ENCODE results near the gene TSHZ3. TPM values are rescaled to one million over a fixed set of nuclear protein-coding genes. Genes with fewer than 3 reads are reported as not detected.

The TSHZ3 gene
- total and polyA plus RNA-seq, 4 donors, result 1.9 to 12.9 (median 7.0) TPM

- H3K9ac ChIP-seq (ENCODE audit: insufficient read depth in 1 of 2, low read length in 2 of 2), result no peak overlapping the region
- peaks cover 0 to 9% (median 0%) of the 10 kb centered on the region in 4 donors for H3K9me3 ChIP-seq (ENCODE audit: control insufficient read depth in 4 of 4, insufficient read depth in 3 of 4, low read length in 3 of 4)
- ATAC-seq (ENCODE audit: insufficient read depth, low FRiP score) (no peak), DNase-seq (no peak)
- no peak overlapping the region for H3K4me3 ChIP-seq
- TF ChIP-seq, protein P1, sequence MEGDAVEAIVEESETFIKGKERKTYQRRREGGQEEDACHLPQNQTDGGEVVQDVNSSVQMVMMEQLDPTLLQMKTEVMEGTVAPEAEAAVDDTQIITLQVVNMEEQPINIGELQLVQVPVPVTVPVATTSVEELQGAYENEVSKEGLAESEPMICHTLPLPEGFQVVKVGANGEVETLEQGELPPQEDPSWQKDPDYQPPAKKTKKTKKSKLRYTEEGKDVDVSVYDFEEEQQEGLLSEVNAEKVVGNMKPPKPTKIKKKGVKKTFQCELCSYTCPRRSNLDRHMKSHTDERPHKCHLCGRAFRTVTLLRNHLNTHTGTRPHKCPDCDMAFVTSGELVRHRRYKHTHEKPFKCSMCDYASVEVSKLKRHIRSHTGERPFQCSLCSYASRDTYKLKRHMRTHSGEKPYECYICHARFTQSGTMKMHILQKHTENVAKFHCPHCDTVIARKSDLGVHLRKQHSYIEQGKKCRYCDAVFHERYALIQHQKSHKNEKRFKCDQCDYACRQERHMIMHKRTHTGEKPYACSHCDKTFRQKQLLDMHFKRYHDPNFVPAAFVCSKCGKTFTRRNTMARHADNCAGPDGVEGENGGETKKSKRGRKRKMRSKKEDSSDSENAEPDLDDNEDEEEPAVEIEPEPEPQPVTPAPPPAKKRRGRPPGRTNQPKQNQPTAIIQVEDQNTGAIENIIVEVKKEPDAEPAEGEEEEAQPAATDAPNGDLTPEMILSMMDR (IDR thresholded peaks at IDR 0.05; ENCODE audit: control extremely low read depth, extremely low read depth), result no peak
- 63 to 88% methylated on average over 5 of the region's 5 CpGs for WGBS, 2 donors
- H3K27ac ChIP-seq (ENCODE audit: low read depth in 1 of 2, low read length in 1 of 2), result no peak overlapping the region
- H3K27me3 ChIP-seq (ENCODE audit: control insufficient read depth in 3 of 3, insufficient read depth in 3 of 3, low read length in 2 of 3), result no peaks in the 10 kb centered on the region
- H3K4me1 ChIP-seq (ENCODE audit: control insufficient read depth in 5 of 5, insufficient read depth in 5 of 5, low read length in 5 of 5), result no peaks in the 10 kb centered on the region
- H3K36me3 ChIP-seq (ENCODE audit: control insufficient read depth in 4 of 4, insufficient read depth in 4 of 4, low read length in 4 of 4), result peaks cover 0 to 6% (median 0%) of the 10 kb centered on the region in 4 donors
Observed at GRCh38 chr19:31370216-31370615, 21.0 kb upstream of the TSHZ3 start.

DNA sequence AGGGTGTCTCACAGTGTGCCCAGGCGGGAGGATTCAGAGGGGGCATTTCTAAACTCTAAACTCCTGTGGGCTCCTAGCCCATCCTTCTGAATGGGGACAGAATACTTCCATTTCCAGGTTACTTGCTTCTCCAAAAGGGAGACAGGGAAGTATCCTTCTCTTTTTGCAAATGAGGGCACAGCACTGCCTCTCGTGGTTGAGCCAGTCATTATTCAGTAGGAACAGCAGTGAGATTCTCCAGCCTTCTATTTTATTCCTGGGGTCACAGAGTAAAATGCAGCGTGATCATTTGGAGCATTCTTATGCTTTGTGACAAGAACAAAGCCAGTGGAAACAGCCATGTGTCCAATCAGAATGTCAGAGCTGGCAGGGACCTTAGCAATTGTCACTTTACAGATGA lies 15.7 kb upstream of the TSHZ3 start:
- Histone ChIP-seq H3K9me3 (ENCODE audit: control insufficient read depth in 4 of 4, insufficient read depth in 3 of 4, low read length in 3 of 4) (peaks cover 0 to 3% (median 0%) of the 10 kb centered on the region in 4 donors), H3K36me3 (ENCODE audit: control insufficient read depth in 4 of 4, insufficient read depth in 4 of 4, low read length in 4 of 4) (no peaks in the 10 kb centered on the region), H3K4me3 (no peak overlapping the region), H3K27ac (ENCODE audit: low read depth in 1 of 2, low read length in 1 of 2) (no peak overlapping the region), H3K27me3 (ENCODE audit: control insufficient read depth in 3 of 3, insufficient read depth in 3 of 3, low read length in 2 of 3) (peaks cover 0 to 15% (median 2%) of the 10 kb centered on the region in 3 donors), H3K9ac (ENCODE audit: insufficient read depth in 1 of 2, low read length in 2 of 2) (no peak overlapping the region), H3K4me1 (ENCODE audit: control insufficient read depth in 5 of 5, insufficient read depth in 5 of 5, low read length in 5 of 5) (no peaks in the 10 kb centered on the region)
- TF ChIP-seq, protein P1 (IDR thresholded peaks at IDR 0.05; ENCODE audit: control extremely low read depth, extremely low read depth), result no peak
- WGBS, 2 donors, result 66 to 69% methylated on average over 3 of the region's 3 CpGs
- ATAC-seq (ENCODE audit: insufficient read depth, low FRiP score) (no peak), DNase-seq (no peak)

DNA sequence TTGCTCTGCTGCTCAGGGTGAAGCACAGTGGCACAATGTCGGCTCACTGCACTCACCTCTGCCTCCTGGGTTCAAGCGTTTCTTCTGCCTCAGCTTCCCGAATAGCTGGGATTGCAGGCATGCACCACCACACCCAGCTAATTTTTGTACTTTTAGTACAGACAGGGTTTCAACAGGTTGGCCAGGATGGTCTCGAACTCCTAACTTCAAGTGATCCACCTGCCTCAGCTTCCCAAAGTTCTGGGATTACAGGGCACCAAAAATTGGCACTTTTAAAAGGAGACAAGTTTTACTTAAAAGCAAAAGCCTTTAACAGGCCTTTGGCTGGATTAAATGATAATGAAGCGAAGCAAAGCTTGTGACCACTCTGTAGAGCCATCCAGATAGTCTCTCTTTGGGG lies 12.5 kb upstream of the TSHZ3 start:
- no peak overlapping the region for H3K27ac ChIP-seq (ENCODE audit: low read depth in 1 of 2, low read length in 1 of 2)
- H3K27me3 ChIP-seq (ENCODE audit: control insufficient read depth in 3 of 3, insufficient read depth in 3 of 3, low read length in 2 of 3), result peaks cover 0 to 38% (median 2%) of the 10 kb centered on the region in 3 donors
- H3K4me3 ChIP-seq, result no peak overlapping the region
- WGBS, 2 donors, result 90 to 95% methylated on average over 5 of the region's 5 CpGs
- TF ChIP-seq, protein P1 (IDR thresholded peaks at IDR 0.05; ENCODE audit: control extremely low read depth, extremely low read depth), result no peak
- no peaks in the 10 kb centered on the region for H3K36me3 ChIP-seq (ENCODE audit: control insufficient read depth in 4 of 4, insufficient read depth in 4 of 4, low read length in 4 of 4)
- no peak for DNase-seq
- ATAC-seq (ENCODE audit: insufficient read depth, low FRiP score), result no peak
- no peak overlapping the region for H3K9ac ChIP-seq (ENCODE audit: insufficient read depth in 1 of 2, low read length in 2 of 2)
- H3K4me1 ChIP-seq (ENCODE audit: control insufficient read depth in 5 of 5, insufficient read depth in 5 of 5, low read length in 5 of 5), result no peaks in the 10 kb centered on the region
- H3K9me3 ChIP-seq (ENCODE audit: control insufficient read depth in 4 of 4, insufficient read depth in 3 of 4, low read length in 3 of 4), result no peaks in the 10 kb centered on the region

DNA sequence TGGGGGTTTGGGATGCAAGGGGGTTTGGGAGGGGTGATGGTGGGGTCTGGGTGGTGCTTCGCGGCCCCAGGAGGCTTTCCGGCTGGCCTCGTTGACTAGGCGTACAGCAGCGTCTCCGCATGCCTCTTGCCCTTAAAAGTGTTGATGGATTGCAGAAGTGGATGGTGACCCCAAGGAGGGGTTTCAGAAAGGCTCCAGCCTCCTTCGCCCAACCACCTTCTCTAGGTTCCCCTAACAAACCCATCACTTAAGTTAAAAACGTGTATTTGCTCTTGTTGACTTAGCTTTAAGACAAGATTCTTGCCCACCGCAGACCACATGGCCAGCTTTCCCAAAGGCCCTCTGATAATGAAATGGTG lies 8.1 kb upstream of the TSHZ3 start:
- Histone ChIP-seq H3K9ac (ENCODE audit: insufficient read depth in 1 of 2, low read length in 2 of 2) (no peak overlapping the region), H3K4me3 (no peak overlapping the region), H3K4me1 (ENCODE audit: control insufficient read depth in 5 of 5, insufficient read depth in 5 of 5, low read length in 5 of 5) (peaks cover 0 to 36% (median 7%) of the 10 kb centered on the region in 5 donors), H3K9me3 (ENCODE audit: control insufficient read depth in 4 of 4, insufficient read depth in 3 of 4, low read length in 3 of 4) (no peaks in the 10 kb centered on the region), H3K27me3 (ENCODE audit: control insufficient read depth in 3 of 3, insufficient read depth in 3 of 3, low read length in 2 of 3) (peaks cover 0 to 78% (median 11%) of the 10 kb centered on the region in 3 donors), H3K36me3 (ENCODE audit: control insufficient read depth in 4 of 4, insufficient read depth in 4 of 4, low read length in 4 of 4) (no peaks in the 10 kb centered on the region), H3K27ac (ENCODE audit: low read depth in 1 of 2, low read length in 1 of 2) (no peak overlapping the region)
- TF ChIP-seq, protein P1 (IDR thresholded peaks at IDR 0.05; ENCODE audit: control extremely low read depth, extremely low read depth), result no peak
- no peak for ATAC-seq (ENCODE audit: insufficient read depth, low FRiP score)
- no peak for DNase-seq
- 32 to 47% methylated on average over 10 of the region's 10 CpGs for WGBS, 2 donors

All from lung (tissue), 12 donors.